Stimulated activated CD4-positive, alpha-beta T cell treated with anti-CD3 and anti-CD28 coated beads, TNF-alpha, amount 100 ng/mL, for 24 hours (primary cell): ENCODE measurements around the gene SLC7A10.
"Not testable (repeated sequence)": the region's sequence is repeated elsewhere in the genome, so short reads cannot be mapped to it uniquely, and the experiment has no call there.

Experiments
- DNase-seq, 3 experiments: peaks; one replicate each; pipeline ENCODE4 v3.0.0-alpha.2; 2020; ENCODE audit warnings: low read depth in 3 of 3

SLC7A10 gene

DNA sequence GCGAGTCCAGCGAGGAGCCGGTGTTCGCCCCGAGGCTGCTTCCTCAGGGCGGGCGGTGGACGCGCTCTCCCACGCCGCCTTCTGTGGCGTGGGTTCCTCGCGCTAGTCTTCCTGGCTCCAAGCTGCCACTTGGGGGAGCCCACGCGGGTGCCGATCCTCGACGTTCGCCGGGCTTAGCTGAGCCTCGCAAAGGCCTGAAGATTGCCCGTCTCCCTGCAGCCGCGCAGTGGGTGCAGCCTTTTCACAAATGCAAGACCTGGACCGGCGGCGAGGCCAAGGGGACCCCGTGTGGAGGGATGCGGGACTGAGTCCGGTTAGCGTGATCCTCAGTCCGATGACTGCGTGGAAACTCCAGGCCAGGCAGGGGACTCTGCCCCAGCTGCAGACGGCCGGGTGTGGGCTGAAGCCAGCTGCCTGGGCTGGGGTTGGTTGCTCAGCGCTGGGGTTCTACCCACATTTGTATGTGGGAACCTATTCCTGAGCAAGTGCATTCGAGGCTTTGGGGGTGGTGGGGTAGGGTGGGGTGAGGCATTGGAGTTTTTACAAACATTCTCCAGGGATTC lies 48.2 kb downstream of the SLC7A10 start:
- DNase-seq: peak in 1 of 3 experiments; percentile 31

DNA sequence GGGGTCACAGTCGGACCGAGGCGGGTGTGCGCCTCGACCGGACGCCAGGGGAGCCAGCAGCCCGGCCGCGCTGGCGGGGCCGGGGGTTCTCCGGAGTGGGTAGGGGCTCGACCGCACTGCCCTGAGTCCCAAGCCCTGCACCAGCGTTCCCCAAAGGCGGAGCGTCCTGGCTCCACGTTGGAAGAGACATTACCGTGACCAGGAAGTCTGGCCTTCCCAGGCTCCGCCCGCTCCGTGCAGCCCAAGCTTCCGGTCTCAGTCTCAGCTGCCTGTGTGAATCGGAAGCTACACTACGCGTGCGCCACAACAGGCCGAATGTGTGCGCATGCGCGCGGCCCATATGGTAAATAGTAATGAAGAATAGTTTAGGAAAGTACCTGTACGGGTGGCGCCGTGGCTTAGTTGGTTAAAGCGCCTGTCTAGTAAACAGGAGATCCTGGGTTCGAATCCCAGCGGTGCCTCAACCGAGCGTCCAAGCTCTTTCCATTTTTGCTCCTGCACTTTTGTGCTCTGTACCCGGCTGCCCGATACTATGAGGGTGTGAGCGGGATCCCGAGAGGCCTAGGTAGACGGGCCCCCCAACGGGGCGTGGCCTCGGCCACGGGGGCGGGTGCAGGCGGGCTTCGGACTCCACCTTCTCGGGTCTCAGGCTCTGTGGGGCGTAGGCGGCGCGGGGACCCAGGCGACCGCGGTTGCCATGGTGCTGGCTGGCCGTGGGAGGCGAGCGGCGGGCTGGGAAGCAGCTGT lies 48.8 kb downstream of the SLC7A10 start:
- peak; percentile 91 to 98 (median 93) for DNase-seq

DNA sequence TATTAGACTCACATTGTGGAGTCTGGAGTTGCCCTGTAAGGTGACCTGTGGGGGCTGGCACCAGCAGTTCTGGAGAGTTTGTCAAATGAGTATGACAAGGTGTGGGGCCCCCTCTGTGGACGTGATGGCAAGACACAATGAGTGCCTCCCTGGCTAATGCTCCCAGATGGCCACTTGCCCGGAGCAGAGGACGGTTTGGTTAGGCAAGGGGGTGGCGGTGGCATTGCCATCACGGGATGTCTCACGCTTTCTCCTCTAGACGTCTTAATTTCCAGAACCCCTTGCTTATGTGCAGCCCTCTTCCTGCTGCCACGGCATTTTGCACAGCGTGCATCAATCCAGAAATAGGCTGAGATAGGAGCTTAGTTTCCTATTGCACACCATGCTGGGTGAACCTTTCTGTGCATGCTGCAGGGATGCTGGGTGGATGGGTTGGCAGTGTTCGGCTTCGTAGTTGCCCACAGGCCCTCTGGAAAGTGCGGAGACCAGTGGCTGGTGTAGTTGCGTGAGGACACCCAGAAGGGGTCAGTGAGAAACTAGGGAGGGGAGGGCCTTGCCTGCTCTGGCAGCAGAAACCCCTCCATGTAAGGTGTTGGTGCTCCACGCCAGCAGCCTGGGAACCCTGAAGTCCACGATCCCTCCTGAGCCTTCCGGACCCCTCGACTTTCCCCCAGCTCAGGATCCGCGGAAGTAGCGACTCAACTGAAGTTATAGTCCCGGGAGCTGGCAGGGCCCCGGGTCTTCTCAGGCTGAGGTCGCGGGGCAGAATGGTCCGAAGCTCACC lies 49.6 kb downstream of the SLC7A10 start:
- DNase-seq: no peak

DNA sequence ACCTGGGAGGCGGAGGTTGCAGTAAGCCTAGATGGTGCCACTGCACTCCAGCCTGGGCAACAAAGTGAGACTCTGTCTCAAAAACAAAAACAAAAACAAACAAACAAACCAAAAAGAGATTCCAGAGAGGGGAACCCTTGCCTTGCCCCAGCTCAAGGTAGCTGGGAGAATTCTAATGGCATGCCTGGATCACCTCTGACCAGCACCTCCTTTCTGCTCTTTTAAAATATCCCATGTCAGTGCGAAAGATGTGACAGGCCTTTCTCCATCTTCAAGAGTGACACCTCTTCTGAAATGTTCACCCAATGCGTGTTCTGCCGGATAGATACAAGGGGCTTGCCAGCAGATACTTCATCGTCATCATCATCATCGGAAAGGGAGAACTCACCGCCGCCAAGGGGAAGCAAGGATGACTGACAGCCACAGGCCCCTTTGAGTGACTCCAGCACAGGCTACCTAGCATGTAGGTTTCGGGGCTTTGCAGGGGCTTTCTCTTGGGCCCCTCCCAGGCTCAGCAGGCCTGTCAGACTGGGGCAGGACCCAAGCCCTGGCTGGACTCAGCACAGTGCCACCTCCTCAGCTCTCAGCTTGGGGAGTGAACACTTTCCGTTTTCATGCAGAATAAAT lies 50.4 kb downstream of the SLC7A10 start:
- DNase-seq: no peak

DNA sequence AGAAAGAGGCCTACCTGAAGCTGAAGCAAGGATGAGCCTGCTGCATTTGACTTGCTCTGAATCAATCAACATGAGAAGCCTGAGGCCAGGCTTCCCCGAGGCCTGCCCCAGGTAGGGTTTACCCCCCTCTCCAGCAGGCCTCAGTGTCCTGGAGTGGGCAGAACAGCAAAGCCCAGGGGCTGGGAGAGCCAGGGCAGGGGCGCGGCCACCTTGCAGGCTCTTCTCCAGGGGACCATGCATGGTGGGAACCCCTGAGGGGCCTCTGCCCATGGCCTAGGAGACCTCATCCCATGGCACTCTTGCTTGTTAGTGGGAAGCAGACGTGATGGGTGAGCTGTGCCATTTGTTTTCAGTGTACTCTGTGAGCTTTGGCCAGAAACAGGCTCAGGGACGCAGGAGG lies 51.5 kb downstream of the SLC7A10 start:
- DNase-seq: no peak

DNA sequence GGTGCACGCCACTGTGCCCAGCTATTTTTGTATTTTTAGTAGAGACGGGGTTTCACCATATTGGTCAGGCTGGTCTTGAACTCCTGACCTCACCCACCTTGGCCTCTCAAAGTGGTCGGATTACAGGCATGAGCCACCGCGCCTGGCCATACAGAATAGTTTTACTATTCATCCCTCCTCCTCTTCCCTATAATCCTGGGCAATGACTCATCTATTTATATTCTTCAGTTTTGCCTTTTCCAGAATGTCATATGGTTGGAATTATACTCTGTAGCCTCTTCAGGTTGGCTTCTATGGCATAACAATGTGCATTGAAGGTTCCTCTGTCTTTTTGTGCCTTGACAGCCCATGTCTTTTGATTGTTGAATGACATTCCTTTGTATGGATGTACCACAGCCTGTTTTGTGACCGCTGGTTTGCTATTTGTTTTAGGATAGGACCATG lies 53.7 kb downstream of the SLC7A10 start:
- no peak for DNase-seq

DNA sequence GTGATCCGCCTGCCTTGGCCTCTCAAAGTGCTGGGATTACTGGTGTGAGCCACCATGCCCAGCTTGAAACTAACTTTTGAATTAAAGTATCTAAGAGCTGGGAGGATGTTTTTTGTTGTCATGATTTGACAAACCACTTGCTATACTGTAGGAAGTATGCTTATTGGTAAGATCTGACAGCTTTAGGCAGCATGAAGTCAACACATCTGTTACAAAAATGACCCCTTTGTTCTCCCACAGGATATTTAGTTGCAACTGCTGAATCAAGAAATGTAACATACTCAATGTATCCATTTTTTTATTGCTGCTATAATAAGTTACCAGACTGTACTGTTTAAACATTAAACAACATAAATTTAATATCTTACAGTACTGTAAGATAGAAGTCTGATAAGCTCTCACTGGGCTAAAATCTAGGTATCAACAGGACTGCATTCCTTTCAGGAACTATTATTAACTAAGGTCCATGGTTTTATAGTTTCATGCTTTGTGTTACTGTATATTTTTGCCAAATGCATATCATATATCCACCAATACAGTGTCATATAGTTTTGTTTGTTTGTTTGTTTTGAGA lies 54.3 kb downstream of the SLC7A10 start:
- no peak for DNase-seq

DNA sequence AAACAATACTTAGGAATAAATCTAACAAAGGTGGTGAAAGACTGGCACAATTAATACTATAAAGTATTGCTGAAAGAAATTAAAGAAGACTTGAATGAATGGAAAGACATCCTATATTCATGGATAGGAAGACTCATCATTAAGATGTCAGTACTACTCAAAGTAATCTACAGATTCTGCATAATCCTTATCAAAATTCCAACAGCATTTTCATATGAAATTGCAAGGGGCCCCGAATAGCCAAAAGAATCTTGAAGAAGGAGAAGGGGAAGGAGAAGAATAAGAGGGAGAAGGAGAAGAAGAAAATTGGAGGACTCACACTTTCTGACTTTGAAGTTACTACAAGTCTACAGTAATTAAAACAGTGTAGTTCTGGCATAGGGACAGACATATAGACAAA lies 57.1 kb downstream of the SLC7A10 start:
- DNase-seq: no peak

DNA sequence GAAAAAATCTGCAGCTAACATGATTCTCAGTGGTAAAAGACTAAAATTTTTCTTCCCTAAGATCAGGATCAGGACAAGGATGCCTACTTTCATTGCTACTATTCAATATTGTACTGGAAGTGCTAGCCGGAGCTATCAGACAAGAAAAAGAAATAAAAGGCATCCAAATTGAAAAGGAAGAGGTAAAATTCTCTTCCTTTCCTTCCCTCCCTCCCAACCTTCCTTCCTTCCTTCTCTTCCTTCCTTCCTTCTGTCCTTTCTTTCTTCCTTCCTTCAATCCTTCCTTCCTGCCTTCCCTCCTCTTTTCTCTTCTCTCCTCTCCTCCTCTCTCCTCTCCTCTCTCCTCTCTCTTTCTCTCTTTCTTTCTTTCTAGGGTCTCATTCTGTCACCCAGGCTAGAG lies 58.2 kb downstream of the SLC7A10 start:
- DNase-seq: no peak

DNA sequence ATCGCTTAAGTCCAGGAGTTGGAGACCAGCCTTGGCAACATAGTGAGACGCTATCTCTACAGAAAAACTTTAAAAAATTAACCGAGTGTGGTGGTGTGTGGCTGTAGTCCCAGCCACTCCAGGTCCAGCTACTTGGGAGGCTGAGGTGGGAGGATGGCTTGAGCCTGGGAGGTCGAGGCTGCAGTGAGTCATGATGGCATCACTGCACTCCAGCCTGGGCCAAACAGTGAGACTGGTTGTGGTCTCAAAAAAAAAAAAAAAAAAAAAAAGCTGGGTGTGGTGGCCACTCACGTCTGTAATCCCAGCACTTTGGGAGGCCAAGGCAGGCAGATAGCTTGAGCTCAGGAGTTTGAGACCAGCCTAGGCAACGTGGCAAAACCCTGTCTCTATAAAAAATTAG lies 59.6 kb downstream of the SLC7A10 start:
- DNase-seq: not testable (repeated sequence)

DNA sequence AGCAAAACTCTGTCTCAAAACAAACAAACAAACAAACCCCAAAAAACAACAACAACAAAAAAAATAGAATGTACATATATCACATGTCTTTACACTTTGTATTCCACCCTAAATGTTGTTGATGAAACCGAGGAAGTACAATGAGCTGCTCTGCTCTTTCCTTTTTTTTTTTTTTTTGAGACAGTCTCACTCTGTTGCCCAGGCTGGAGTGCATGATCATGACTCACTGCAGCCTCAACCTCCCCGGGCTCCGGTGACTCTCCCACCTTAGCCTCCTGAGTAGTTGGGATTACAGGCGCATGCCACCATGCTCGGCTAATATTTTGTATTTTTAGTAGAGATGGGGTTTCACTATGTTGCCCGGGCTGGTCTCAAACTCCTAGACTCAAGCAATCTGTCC lies 62.2 kb downstream of the SLC7A10 start:
- DNase-seq: no peak

DNA sequence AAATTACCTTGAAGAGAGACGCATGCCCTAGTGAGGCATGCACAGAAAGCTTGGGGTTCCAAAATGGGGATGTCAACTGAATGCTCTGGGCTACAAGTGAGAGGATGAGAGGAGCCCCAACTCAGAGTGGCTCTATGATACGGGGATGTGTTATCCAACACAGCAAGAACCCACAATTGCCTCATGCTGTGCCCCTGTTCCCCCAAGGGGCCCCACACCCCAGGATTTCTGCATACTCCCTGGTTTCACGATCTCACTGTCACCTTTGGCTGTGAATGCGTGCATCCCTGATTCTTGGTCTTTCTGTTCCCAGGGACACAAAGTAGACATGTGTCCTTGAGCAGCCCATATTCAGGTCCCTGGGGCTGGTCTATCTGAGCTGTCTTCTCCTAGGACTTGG lies 64.4 kb downstream of the SLC7A10 start:
- no peak for DNase-seq

DNA sequence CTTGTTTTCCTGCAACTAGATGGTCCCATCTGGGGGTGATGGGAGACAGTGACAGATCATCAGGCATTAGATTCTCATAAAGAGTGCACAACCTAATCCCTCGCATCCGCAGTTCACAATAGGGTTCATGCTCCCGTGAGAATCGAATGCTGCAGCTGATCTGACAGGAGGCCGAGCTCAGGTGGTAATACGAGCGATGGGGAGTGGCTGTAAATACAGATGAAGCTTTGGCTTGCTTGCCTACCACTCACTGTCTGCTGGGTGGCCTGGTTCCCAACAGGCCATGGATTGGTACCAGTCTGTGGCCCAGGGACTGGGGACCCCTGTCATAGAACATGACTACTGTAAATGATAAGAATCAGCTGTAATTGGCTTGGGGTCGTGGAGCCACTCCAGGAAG lies 65.8 kb downstream of the SLC7A10 start:
- no peak for DNase-seq

DNA sequence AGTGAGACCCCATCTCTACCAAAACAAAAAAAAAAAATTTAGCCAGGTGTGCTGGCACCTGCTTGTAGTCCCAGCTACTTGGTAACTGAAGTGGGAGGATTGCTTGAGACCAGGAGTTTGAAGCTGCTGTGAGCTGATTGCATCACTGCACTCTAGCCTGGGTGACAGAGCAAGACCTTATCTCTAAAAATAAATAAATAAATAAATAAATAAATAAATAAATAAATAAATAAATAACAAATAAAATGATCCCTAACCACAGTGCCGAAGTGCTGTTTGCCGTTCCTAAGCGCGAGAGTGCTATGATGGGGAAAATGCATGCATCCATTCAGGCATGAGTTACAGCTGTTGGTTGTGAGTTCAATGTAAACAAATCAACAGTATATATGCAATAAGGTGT lies 66.5 kb downstream of the SLC7A10 start:
- DNase-seq: no peak
